Suppressor macrophage treated with lipopolysaccharide for 1 hour (primary cell): ENCODE measurements around the gene PARP12.

Experiments
- DNase-seq, 3 donors: peaks; one replicate each; pipeline ENCODE4 v3.0.0-alpha.2; 2020 to 2022

Gene PARP12

GRCh38 chr7:140014123-140014522, 48.6 kb downstream of the PARP12 start:
- no peak for DNase-seq

DNA sequence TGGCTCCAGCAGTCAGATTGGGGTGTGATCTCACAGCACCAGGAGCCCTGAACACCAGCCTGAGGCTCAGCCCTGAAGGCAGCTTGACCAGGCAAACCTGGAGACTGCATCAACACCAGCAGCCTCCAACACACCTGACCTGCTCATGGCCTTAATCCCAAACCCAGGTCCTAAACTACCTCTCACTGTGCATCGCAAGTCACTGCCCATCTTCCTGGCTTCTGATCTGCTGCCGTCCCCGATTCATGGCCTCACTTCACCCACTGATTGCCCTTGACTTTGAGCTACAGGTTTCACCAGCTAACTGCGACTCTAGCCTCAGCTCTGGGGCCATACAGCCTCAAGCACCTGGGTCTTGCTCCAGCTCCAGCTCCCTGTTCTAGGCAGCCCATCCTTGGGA, 49.1 kb downstream of the PARP12 start:
- DNase-seq, result no peak

DNA sequence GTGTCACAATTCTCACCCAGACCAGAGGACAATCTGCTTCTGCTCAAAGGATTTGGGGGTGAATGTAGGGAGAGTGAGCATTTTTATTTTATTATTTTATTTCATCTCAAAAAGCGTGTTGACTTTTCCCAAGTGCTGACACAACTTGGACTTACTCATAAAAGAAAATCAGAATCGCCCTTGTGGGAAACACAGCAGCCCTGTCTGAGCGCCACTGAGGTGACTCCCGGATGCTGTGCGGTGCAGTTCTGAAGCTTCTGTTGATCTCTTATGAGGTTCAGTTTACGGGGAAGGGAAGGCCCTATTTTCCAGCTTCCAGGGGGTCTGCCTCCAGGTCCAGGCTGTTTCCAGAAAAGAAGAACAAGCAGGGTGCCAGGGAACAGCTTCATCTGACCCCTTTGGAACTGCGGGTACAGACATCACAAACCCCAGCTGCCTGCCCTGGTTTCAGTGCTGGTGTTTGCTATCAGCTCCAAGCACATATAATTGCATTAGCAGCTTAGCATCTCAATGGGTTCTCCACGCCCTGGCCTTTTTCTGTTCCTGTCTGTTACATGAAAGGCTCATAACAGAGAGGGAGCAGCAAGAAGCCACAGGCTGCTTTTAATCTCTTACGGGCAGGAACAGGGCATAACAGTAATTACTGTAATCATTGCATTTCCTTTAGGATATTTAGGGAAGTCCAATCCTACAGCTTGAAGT, 52.4 kb downstream of the PARP12 start:
- no peak for DNase-seq

- DNase-seq, result no peak
Observed at GRCh38 chr7:140009735-140010134, 53.0 kb downstream of the PARP12 start.

- DNase-seq, result no peak
Observed at GRCh38 chr7:140008755-140009610, 53.8 kb downstream of the PARP12 start.

GRCh38 chr7:140007051-140007690, 55.6 kb downstream of the PARP12 start:
- no peak for DNase-seq

DNA sequence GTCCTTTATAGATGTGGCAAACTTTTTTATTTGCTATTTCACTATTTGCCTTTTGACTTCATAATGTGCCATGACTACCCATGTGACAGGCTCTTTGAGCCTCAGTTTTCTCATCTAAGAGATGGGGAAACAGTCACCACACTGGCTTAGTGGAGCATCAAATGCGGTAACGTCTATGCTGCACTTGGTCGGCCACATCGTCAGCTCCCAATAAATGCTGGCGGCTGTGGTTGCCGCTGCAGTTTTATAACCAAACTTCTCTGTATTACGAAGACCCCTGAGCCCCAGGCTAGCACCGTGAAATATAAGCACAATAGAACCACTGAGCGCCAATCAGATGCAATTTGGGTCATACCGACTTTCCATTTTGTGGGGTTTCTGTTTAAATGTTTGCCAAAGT, 56.2 kb downstream of the PARP12 start:
- no peak for DNase-seq

DNA sequence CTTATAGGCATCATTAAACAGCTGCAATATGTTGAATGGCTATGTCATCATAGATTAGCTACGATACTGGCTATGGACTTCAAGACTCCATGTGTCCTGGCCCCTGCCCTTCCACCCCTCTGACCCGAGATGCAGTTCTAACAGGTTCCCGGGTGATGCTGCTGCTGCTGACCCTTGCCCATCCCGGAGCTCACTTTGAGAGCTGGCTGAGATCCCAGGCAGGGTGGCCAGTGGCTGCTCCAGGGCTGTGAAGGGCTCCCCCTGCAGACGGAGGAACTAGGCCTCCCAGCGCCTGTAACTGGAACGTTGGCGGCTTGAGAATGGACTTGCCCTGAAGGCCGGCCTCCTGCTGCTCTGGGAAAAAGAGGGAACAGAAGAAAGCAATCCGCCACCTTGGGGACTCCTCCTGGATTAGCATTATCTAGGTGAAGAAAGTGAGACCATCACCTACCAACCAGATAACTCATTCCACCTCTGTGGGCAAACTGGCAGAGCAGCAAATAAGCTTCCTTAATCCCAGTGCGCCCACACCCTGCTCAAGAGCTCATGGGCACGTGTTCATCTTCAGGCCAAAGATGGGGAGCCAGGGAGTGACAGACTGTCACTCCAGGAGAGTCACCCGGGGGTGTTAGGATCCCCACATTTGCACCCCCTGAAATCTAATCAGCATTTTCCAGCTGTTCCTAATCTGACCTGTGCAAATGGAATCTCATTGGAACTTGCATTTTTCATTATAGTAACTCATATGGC, 56.8 kb downstream of the PARP12 start:
- DNase-seq, result no peak

GRCh38 chr7:140005341-140005740, 57.4 kb downstream of the PARP12 start:
- no peak for DNase-seq

GRCh38 chr7:140004672-140005071, 58.1 kb downstream of the PARP12 start:
- no peak for DNase-seq

GRCh38 chr7:140003913-140004382, 58.8 kb downstream of the PARP12 start:
- DNase-seq, result peak; percentile 68 to 71 (median 71)

DNA sequence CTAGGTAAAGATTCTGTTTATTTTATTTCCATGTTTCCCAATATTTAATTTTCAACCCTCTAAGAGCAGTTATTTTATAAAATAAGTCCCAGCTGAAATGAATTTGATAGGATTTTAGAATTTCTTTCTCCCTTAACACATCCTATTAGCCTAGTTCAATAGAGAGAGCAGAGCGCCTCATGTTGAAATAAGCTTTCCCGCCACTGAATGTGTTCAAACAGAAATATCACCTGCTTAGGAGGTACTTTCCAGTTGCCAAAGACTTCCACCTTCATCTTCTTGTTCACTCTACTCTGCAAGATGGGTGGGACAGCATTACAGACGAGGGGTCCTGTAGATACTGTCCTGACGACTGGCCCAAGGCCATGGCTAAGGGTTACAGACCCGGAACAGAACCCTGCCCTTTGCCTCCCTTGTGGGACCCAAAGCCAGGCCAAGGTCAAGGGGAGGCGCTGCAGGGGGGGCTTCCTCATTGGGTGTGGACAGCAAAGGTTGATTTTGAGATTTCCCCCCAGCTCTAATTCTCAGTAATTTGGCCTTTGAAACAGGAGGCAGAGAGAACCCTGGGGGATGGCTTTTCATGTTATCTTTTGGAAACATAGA, 62.0 kb downstream of the PARP12 start:
- no peak for DNase-seq

GRCh38 chr7:139999516-139999915, 63.2 kb downstream of the PARP12 start:
- DNase-seq, result no peak

- DNase-seq, result no peak
Observed at GRCh38 chr7:139998572-139998971, 64.2 kb downstream of the PARP12 start.

GRCh38 chr7:139995017-139995915, 67.5 kb downstream of the PARP12 start:
- DNase-seq, result no peak

DNA sequence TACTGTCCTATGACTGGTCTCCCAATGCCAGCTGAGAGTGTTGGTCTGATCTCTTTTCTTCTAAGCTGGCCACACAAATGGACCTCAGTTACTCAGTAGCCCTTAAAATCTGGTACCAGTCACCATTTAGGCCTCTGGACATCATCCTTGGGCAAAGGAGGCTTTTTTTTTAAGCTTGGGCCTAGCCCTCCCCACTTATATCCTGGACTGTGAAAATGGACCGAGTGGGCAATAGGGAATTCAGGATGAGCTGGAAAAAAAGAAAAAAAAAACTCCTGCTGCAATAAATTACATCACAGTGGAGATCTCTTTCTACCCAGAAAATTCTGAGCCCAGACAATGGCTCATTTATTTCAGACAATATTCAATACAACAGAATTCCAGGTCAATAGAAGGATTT, 68.4 kb downstream of the PARP12 start:
- DNase-seq, result no peak

DNA sequence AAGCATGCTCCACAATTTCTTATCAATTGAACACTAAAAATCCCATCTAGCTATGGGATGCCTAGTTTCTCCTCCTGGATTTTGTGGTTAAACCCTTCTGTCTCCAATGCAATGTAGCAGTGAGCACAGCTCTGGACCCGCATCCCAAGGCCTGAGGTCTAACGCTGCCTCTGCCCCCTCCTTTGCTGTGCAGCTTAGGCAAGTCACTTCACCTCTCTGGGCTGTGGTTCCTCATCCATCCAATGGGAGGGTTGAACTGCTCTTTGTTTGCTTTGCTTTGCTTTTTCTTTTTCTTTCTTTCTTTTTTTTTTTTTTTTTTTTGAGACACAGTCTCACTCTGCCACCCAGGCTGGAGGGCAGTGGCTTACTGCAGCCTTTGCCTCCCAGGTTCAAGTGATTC, 69.2 kb downstream of the PARP12 start:
- DNase-seq, result no peak

GRCh38 chr7:139993169-139993568, 69.6 kb downstream of the PARP12 start:
- peak; percentile 16 to 32 (median 23) for DNase-seq

DNA sequence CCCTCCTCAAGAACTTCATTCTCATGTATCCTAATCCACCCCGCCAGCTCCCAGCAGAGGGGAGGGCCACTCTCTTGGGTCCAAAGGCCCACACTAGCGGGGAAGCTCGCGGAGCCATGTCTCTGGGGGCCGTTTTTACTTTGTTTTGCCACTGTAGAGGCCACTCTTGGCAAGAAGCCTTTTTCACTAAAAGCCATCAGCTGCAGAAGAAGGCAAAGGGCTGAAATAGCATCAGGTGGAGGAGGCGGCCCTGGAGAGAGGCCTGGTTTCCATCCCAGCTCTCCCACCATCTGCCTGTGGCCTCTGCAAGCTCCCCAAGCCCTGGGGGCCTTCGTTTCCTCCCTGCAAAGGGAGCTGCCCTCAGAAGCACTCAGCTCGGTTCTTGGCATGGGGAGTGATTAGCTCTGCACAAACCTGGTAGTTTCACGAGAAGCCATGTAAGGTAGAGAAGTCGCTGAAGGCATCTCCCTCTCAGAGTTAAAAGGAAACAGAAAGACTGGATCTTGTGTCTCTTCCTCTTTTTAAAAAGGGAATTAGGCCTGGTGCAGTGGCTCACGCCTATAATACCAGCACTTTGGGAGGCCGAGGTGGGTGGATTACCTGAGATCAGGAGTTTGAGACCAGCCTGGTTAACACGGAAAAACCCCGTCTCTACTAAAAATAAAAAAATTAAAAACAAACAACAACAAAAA, 70.3 kb downstream of the PARP12 start:
- peak; percentile 45 to 50 (median 46) for DNase-seq

DNA sequence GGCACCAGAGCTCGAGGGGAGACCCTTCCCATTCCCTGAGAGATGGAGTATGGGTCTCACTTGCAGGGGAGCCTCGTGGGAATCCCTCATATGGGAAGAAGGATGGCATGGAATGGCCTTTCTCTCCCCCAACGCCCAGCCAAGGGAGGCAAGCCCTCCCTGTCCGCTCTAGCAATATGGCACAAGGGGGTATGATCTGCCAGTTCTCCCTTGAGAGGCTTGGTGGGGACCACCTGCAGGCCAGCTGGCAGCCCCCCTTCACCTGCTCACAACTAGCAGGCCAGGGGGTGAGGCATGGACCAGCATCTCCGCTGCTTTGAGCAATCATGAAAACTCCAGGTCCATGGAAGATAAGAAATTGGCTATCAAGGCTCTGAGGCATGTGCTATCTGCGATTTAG, 70.8 kb downstream of the PARP12 start:
- DNase-seq, result no peak

DNA sequence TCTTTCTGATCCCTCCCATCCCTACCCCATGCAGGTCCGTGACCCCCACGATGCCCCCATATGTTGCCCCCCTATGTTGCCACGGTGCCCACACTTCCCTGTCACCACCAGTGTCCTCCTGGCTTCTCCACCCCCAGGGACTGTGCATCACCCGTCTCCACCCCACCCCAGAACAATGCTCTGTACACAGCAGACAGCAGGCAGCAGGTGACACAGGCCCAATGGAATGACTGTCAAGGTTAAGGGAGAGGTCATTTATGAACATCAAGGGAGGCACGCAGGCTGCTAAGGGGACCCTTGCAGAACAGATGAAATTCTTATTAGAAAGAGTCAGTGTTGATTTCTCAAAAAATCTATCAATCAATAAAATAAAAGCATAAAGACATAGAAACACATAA, 71.5 kb downstream of the PARP12 start:
- DNase-seq, result no peak
